ENCODE measurements around the gene MYH11.

- TF ChIP-seq, protein P1, sequence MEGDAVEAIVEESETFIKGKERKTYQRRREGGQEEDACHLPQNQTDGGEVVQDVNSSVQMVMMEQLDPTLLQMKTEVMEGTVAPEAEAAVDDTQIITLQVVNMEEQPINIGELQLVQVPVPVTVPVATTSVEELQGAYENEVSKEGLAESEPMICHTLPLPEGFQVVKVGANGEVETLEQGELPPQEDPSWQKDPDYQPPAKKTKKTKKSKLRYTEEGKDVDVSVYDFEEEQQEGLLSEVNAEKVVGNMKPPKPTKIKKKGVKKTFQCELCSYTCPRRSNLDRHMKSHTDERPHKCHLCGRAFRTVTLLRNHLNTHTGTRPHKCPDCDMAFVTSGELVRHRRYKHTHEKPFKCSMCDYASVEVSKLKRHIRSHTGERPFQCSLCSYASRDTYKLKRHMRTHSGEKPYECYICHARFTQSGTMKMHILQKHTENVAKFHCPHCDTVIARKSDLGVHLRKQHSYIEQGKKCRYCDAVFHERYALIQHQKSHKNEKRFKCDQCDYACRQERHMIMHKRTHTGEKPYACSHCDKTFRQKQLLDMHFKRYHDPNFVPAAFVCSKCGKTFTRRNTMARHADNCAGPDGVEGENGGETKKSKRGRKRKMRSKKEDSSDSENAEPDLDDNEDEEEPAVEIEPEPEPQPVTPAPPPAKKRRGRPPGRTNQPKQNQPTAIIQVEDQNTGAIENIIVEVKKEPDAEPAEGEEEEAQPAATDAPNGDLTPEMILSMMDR (IDR thresholded peaks at IDR 0.05; ENCODE audit: poor library complexity, severe bottlenecking), result no peak
- no peak for TF ChIP-seq MXI1 (conservative IDR thresholded peaks at IDR 0.05; ENCODE audit: poor library complexity, severe bottlenecking)
These were observed 116.9 kb downstream of the MYH11 start for GRCh38 chr16:15739950-15740349.

All from neural cell (in vitro differentiated cells).